T-helper 22 cell (primary cell): Measurements from ENCODE around the gene IGFBP1.
"Not testable (repeated sequence)": the region's sequence is repeated elsewhere in the genome, so short reads cannot be mapped to it uniquely, and the experiment has no call there.

Source experiments
- DNase-seq: peaks from one replicate; pipeline ENCODE4 v3.0.0-alpha.2; 2020; ENCODE audit warnings: low read depth

Gene IGFBP1

GRCh38 chr7:45888185-45888992 is at the start of gene IGFBP1:
Gene IGFBP1, plus strand, starts transcription at chr7:45888488. Its CDS starts 165 bp downstream, at chr7:45888653.
- no peak for DNase-seq

DNA sequence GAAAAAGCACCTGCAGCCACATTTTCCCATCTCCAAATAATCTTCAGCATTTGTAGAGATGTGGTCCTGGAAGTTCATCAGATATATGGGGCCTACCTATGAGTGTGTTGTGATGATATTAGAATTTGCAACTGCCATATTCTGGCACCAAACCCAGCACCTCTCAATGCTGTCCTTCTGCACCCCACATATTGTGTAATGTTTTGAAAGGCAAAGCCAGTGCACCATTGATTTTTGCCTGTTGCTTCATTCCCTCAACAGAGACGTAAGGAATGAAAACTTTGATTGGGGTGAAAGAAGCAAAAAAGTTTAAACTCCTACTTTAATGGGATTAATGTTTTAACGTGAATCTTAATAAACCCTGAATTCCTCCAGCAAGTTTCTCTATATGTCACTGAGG is 49.4 kb upstream of the IGFBP1 start:
- not testable (repeated sequence) for DNase-seq

DNA sequence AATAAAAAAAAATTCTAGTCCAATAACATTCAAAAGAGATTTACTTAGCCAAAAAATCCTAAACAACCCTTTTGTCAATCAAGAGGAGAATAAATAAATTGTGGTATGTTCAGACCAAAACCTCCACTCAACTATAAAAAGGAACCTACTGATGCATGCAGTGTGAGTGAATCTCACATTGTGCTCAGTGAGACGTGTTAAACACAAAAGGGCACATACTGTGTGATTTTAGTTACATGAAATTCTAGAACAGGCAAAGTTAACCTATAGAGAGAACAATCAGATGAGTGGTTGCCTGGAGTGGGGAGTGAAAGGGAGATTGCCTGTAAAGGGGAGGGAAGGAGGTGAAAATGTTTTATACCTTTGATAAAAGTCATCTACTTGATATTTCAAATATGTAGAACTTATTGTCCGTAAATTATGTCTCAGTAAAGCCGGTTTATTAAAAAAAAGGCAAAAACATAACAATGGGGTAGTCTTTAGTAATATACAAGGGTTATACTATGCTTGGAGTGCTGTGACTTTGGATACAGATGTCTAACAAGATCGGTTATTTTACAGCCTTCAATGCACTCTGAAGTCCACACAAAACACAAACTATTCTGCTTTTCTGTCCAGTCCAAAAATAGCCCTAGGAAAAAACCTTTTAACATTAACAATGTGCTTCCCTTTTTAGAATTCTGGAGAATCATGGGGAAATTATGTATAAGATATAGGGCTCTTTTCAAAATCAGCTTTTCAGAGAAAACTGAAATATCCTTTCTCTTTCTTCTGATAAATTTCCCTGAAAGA is 46.2 kb upstream of the IGFBP1 start:
- not testable (repeated sequence) for DNase-seq

- not testable (repeated sequence) for DNase-seq
Measured at GRCh38 chr7:45846536-45846935, 41.8 kb upstream of the IGFBP1 start.

DNA sequence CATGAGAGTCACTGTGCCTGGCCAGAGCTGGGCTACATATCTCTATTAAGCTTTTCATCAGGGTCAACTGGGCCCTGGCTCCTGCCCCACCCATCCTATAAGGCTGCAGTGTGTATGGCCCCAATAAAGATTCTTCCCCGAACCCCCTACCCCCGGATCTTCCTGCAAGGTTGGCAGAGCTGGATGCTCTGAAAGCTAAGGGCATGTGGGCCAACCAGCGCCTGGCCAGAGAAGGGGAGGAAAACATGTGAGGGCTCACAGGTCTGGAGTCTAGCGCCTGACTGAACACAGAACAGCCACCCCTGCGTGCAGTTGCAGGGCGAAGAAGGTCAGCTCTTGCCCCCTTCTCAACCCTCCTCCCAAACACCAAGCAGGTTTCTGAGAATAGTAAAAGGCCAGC is 39.6 kb upstream of the IGFBP1 start:
- not testable (repeated sequence) for DNase-seq

- DNase-seq, result not testable (repeated sequence)
Measured at GRCh38 chr7:45852984-45853383, 35.3 kb upstream of the IGFBP1 start.

GRCh38 chr7:45853491-45853890 is 34.8 kb upstream of the IGFBP1 start:
- DNase-seq, result not testable (repeated sequence)

GRCh38 chr7:45855680-45856079 is 32.6 kb upstream of the IGFBP1 start:
- DNase-seq, result not testable (repeated sequence)

GRCh38 chr7:45856888-45857287 is 31.4 kb upstream of the IGFBP1 start:
- not testable (repeated sequence) for DNase-seq

DNA sequence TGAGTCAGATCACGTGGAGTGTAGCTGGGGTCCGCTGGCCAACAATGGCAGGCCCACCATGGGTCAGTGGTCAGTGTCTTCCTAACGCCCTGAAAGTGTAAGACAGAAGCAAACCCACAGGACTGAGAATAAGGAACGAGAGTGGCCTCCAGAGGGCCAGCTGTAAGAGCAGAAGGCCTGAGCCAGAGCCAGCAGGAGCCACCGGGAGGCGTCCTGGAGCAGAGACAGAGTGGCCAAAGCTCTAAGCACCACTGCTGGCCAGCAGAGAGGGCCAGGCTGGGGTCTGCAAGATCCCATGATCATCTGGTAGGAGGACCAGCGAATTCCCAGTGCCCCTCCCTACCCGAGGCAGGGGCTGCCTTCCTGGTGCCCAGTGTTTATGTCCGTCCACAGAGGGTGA is 24.6 kb upstream of the IGFBP1 start:
- DNase-seq, result no peak

- no peak for DNase-seq
Measured at GRCh38 chr7:45865594-45866410, 22.5 kb upstream of the IGFBP1 start.

GRCh38 chr7:45867471-45867870 is 20.8 kb upstream of the IGFBP1 start:
- DNase-seq, result no peak

- DNase-seq, result no peak
Measured at GRCh38 chr7:45869426-45869825, 18.9 kb upstream of the IGFBP1 start.

DNA sequence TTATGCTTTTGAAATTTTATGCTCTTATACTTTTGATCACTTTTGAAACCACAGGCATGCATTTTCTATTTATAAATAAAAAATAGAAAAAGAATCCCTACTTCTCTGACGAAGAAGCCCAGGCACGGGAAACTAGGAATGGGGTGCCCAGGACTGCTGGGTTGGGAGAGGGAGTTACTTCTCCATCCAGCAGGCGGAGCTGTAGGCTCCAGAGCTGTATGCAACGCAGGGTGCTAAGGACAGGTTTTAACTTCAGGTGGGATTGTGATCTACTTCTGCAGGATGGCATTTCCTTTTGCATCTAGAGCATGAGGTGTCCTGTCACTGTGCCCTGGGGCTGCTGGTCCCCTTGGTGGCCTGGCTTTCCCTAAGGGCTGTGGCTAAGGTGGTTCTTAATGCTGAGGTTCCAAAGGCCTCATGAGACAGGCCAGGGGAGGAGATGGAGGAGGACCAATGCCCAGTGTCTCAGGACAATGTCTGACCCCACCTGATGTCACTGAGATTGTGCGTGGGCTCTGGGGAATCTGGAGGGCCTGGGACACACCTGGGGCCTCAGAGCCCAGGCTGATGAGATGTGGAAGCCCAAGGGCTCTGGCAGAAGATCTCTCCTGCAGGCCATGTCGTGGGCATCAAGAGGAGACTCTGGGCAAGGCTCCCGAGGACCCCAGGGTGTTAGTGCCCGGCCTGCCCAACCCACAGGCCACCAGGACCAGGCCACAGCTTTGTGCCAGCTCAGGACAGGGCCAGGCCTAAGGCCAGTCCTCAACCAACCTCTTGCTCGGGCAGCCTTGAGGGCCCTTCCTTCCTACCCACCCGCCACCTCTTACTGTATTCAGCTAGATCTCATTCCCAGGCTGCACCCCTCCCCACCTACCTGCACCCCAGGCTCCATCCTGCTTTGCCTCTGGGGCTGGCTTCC is 15.9 kb upstream of the IGFBP1 start:
- DNase-seq, result no peak

DNA sequence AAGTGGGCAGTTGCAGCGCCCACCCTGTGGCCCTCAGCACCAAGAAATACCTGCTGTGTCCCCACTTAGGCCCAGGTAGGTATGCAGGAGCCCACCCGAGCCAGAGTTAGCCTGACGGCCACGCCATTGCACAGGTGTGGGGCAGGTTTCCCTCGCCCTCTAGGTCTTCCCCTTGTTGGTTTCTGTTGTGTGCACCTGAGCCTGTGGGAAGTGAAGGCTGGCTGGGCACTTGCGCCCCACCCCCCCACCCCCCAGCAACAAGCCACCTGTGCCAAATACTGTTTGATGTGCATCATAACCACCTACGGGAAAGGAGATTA is 15.3 kb upstream of the IGFBP1 start, which contains the start of gene CCDC201:
TSS of gene CCDC201 (minus strand) at position 48 of the 320 bp plus-strand sequence. CDS start 75 bp downstream, outside the sequence.
- no peak for DNase-seq

GRCh38 chr7:45873355-45873754 is 14.9 kb upstream of the IGFBP1 start:
- no peak for DNase-seq

GRCh38 chr7:45874408-45875131 is 13.7 kb upstream of the IGFBP1 start:
- DNase-seq, result no peak

DNA sequence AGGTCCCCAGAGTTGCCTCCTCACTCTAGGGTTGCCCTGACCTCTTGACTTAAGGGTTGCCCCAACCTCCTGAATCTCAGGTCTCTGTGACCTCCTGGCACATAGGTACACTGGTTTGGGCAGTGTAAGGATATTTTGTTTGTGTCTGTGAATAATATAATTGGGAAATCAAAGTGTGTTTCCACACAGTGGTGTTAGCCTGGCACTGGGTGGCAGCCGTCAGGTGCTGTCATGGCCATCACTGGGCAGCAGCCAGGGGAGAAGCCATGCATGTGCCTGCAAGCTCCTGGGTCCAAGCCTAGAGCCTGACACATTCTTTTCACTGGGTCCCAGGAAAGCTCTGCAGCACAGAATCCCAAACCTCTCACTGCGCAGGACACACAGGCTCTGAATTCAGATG is 11.8 kb upstream of the IGFBP1 start:
- DNase-seq, result no peak

DNA sequence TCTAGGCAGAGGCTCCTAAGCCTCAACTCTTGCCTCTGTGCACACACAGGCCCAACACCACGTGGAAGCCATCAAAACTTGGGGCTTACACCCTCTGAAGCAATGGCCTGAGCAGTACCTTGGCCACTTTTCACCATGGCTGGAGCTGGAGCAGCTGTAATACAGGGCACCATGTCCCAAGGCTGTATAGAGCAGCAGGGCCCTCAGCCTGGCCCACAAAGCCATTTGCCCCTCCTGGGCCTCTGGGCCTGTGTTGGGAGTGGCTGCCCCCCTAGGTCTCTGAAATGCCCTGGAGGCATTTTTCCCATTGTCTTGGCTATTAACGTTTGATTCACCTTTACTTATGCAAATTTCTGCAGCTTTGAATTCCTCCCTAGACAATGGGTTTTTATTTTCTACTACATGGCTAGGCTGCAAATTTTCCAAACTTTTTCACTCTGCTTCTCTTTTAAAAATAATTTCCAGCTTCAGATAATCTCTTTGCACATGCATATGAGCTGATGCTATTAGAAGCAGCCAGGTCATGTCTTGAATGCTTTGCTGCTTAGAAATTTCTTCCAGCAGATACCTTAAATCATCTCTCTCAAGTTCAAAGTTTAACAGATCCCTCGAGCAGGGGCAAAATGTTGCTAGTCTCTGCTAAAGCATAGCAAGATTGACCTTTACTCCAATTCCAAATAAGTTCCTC is 9.7 kb upstream of the IGFBP1 start:
- no peak for DNase-seq

DNA sequence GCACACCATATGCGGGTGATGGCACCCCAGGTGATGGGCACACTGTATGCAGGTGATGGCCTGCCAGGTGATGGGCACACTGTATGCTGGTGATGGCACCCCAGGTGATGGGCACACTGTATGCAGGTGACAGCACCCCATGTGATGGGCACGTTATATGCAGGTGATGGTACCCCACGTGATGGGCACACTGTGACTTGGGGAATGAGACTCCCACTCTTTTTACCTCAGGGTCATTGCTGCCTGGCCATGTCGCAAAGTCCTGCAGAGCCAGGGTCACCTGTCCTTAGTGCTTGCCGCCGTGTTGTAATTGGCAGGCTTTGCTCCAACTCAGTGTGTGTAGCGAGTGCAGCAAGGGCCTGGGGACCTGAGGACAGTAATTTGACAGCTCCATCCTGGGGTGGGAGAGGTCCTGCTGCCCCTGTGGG is 7.8 kb upstream of the IGFBP1 start:
- DNase-seq, result no peak
